WTC11 (cell line): ENCODE measurements around the gene ZMYND11. TPM values are rescaled to one million over a fixed set of nuclear protein-coding genes. Genes with fewer than 3 reads are reported as not detected.
"Not testable (repeated sequence)": the region's sequence is repeated elsewhere in the genome, so short reads cannot be mapped to it uniquely, and the experiment has no call there.

ENCODE experiments used
- ATAC-seq: fragments of 200-7000 bp; cut with Tn5 transposase; 2 replicates; pipeline ENCODE4 v1.10.0; 2021; ENCODE audit warnings: mild to moderate bottlenecking, moderate library complexity
- CTCF ChIA-PET: fragments of 300-600 bp; sonication (Branson Sonifier 250); formaldehyde crosslinking; loops from one replicate; lab custom pipeline; 2021; ENCODE audit warnings: antibody characterized with exemption; lab: Charles Lee
- POLR2A ChIA-PET: fragments of 350-600 bp; sonication (Branson Sonifier 250); formaldehyde crosslinking; loops from one replicate; lab custom pipeline; 2021; ENCODE audit warnings: antibody characterized with exemption; lab: Charles Lee
- DNase-seq: peaks from one replicate; pipeline ENCODE4 v3.0.0; 2021; ENCODE audit warnings: low spot score
- H3K27ac Mint-ChIP-seq: 2 replicates; pipeline ENCODE4 v1.8.0; 2021; ENCODE audit warnings: mixed read lengths
- H3K27me3 Mint-ChIP-seq: 2 replicates; pipeline ENCODE4 v1.8.0; 2021; ENCODE audit warnings: low read depth, mild to moderate bottlenecking, moderate library complexity, mixed read lengths
- H3K36me3 Mint-ChIP-seq: 2 replicates; pipeline ENCODE4 v1.8.0; 2021; ENCODE audit warnings: mixed read lengths
- H3K4me1 Mint-ChIP-seq: 2 replicates; pipeline ENCODE4 v1.8.0; 2022; ENCODE audit warnings: mixed read lengths
- H3K4me3 Mint-ChIP-seq: 2 replicates; pipeline ENCODE4 v1.8.0; 2021; ENCODE audit warnings: mild to moderate bottlenecking, moderate library complexity, mixed read lengths
- H3K9me3 Mint-ChIP-seq: 2 replicates; pipeline ENCODE4 v1.8.0; 2021; ENCODE audit warnings: mixed read lengths
- ELF4 ChIP-seq: sonication (generic); formaldehyde crosslinking; IDR thresholded peaks from 2 replicates; pipeline ENCODE4 v1.8.1; 2022; ENCODE audit warnings: low read depth, mild to moderate bottlenecking, moderate library complexity, missing genetic modification reagents
- GRHL2 ChIP-seq: fragments of 250-450 bp; sonication (Bioruptor Pico); IDR thresholded peaks from 2 replicates; pipeline ENCODE4 v1.8.0; 2022; ENCODE audit warnings: mild to moderate bottlenecking, moderate library complexity; ENCODE audit not compliant: insufficient replicate concordance, severe bottlenecking
- GTF2I ChIP-seq: fragments of 250-450 bp; sonication (Bioruptor Pico); conservative IDR thresholded peaks from 2 replicates; pipeline ENCODE4 v1.4.0; 2021; ENCODE audit warnings: mild to moderate bottlenecking
- NR1H2 ChIP-seq: sonication (generic); formaldehyde crosslinking; IDR thresholded peaks from 2 replicates; pipeline ENCODE4 v1.9.0; 2021; ENCODE audit warnings: mild to moderate bottlenecking, moderate library complexity, missing genetic modification reagents
- OVOL2 ChIP-seq: fragments of 250-450 bp; sonication (Bioruptor Pico); IDR thresholded peaks from 2 replicates; pipeline ENCODE4 v1.9.0; 2021; ENCODE audit warnings: mild to moderate bottlenecking, borderline replicate concordance
- TEAD4 ChIP-seq: sonication (generic); formaldehyde crosslinking; IDR thresholded peaks from 2 replicates; pipeline ENCODE4 v1.8.0; 2022; ENCODE audit warnings: mild to moderate bottlenecking, missing genetic modification reagents
- total RNA-seq: library from RNA; stranded (reverse); gene quantifications from 3 replicates; pipeline ENCODE4 v1.2.3, GENCODE V29; 2021
- TF ChIP-seq, protein P1 (sequence below): fragments of 250-450 bp; sonication (Bioruptor Pico); IDR thresholded peaks from 2 replicates; pipeline ENCODE4 v1.9.0; 2021; ENCODE audit warnings: moderate library complexity, mild to moderate bottlenecking, inconsistent platforms, borderline replicate concordance
- TF ChIP-seq, protein P2 (sequence below): sonication (generic); formaldehyde crosslinking; IDR thresholded peaks from 2 replicates; pipeline ENCODE4 v1.8.1; 2023; ENCODE audit warnings: mild to moderate bottlenecking, moderate library complexity, missing genetic modification reagents
- TF ChIP-seq, protein P3 (sequence below): fragments of 250-450 bp; sonication (Bioruptor Pico); conservative IDR thresholded peaks from 2 replicates; pipeline ENCODE4 v1.9.0; 2021; ENCODE audit warnings: mild to moderate bottlenecking
- TF ChIP-seq, protein P4 (sequence below): sonication (generic); formaldehyde crosslinking; IDR thresholded peaks from 2 replicates; pipeline ENCODE4 v1.8.1; 2022; ENCODE audit warnings: mild to moderate bottlenecking, moderate library complexity, missing genetic modification reagents

The ZMYND11 gene
- total RNA-seq, 1 experiment from 2014 or later: 22.3 TPM

DNA sequence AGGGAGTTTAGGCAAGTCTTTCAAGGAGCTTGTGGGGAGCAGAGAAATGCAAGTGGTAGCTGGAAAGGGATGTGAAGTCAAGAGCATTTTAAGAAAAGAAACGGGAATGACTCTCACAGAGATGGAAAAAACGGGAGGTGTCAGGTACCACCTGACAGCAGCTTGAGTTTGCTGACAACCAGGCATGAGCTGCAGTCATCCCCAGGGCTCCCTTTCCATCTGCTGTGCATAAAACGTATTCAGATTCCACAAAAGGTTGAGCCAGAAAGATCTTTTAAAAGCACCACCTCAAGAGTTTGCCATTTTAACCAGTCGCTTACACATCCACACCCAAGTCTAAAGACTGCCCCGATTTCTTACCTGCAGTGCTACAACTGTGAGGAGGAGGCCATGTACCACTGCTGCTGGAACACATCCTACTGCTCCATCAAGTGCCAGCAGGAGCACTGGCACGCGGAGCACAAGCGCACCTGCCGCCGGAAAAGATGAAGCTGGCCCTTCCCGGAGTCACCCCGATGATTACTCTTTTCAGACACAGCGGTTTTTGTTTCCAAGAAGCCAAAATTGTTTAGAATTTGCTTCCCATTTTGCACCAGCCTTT lies 116.8 kb downstream of the ZMYND11 start (continued):
- TF ChIP-seq, protein P1, sequence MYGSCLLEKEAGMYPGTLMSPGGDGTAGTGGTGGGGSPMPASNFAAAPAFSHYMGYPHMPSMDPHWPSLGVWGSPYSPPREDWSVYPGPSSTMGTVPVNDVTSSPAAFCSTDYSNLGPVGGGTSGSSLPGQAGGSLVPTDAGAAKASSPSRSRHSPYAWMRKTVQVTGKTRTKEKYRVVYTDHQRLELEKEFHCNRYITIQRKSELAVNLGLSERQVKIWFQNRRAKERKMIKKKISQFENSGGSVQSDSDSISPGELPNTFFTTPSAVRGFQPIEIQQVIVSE: no peak
- TF ChIP-seq ELF4 (CRISPR knock-in tag): no peak

DNA sequence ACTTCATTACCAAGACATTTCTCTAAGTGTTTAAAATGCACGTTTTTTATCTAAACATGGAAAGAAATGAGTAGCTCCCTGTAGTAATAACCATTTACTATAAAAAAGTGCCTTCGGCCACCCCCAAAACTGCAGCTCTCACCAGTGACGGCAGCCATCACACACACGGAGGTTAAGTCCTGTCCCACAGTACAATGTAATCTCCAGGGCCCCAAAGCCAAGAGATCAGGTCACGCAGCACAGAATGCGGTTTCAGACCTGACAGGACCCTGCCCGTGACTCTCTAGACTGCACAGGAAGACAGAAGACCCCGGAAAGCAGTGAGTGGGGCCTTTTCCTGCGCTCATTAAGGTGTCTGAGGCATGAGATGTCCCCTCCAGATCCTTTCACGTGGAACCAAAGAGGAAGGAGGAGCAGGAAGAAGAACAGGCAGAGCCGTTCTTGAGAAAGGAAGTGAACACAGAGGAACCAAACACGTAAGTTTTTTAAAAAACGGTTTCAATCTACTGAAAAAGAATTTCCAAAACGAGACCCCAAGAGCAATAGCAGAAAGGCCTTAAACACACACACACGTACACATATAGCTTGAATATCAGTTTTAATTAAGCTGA lies 125.7 kb downstream of the ZMYND11 start:
- no peak for TF ChIP-seq GRHL2
- TF ChIP-seq, protein P2, sequence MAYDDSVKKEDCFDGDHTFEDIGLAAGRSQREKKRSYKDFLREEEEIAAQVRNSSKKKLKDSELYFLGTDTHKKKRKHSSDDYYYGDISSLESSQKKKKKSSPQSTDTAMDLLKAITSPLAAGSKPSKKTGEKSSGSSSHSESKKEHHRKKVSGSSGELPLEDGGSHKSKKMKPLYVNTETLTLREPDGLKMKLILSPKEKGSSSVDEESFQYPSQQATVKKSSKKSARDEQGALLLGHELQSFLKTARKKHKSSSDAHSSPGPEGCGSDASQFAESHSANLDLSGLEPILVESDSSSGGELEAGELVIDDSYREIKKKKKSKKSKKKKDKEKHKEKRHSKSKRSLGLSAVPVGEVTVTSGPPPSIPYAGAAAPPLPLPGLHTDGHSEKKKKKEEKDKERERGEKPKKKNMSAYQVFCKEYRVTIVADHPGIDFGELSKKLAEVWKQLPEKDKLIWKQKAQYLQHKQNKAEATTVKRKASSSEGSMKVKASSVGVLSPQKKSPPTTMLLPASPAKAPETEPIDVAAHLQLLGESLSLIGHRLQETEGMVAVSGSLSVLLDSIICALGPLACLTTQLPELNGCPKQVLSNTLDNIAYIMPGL: no peak
- TF ChIP-seq, protein P3, sequence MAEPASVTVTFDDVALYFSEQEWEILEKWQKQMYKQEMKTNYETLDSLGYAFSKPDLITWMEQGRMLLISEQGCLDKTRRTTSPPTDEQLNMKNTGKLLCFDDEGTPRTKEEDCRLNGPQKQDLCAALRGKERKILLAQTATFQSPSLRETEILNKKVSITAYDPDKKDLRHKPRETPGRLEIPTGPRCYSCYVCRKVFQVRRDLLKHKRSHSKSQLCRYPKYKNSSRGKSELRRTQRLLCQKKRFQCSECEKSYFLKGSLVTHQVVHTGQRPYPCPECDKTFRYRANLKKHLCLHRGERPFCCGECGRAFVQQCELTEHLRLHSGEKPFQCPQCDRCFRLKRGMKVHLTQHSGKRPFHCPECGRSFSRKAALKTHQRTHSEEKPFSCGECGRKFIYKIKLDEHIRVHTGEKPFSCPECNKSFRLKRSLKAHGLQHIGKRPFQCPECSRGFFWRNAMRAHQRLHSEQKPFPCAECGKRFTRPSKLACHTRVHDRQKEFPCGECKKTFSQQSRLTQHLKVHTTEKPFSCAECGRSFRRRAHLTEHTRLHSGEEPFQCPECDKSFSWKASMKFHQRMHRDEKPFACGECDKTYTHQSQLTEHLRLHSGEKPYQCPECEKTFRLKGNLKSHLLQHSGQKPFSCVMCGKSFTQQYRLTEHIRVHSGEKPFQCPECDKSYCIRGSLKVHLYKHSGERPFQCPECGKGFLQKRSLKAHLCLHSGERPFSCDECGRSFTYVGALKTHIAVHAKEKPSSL (CRISPR knock-in tag): no peak
- no peak for TF ChIP-seq OVOL2 (CRISPR knock-in tag)
- no peak for TF ChIP-seq GTF2I
- no peak for TF ChIP-seq TEAD4 (CRISPR knock-in tag)
- TF ChIP-seq NR1H2 (CRISPR knock-in tag): no peak
- TF ChIP-seq, protein P4, sequence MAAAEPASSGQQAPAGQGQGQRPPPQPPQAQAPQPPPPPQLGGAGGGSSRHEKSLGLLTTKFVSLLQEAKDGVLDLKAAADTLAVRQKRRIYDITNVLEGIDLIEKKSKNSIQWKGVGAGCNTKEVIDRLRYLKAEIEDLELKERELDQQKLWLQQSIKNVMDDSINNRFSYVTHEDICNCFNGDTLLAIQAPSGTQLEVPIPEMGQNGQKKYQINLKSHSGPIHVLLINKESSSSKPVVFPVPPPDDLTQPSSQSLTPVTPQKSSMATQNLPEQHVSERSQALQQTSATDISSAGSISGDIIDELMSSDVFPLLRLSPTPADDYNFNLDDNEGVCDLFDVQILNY: no peak
- Mint-ChIP-seq H3K36me3 (no peaks in the 10 kb centered on the region), H3K27me3 (no peaks in the 10 kb centered on the region), H3K27ac (no peak overlapping the region), H3K9me3 (no peaks in the 10 kb centered on the region), H3K4me3 (no peak overlapping the region), H3K4me1 (no peaks in the 10 kb centered on the region)
- POLR2A ChIA-PET: no interaction called here
- CTCF ChIA-PET: interaction anchor here (0.6 kb wide), 1 partner anchor 32 kb away, joined by 3 read pairs; no protein-coding TSS in a partner anchor
- no peak for ATAC-seq
- DNase-seq: no peak

DNA sequence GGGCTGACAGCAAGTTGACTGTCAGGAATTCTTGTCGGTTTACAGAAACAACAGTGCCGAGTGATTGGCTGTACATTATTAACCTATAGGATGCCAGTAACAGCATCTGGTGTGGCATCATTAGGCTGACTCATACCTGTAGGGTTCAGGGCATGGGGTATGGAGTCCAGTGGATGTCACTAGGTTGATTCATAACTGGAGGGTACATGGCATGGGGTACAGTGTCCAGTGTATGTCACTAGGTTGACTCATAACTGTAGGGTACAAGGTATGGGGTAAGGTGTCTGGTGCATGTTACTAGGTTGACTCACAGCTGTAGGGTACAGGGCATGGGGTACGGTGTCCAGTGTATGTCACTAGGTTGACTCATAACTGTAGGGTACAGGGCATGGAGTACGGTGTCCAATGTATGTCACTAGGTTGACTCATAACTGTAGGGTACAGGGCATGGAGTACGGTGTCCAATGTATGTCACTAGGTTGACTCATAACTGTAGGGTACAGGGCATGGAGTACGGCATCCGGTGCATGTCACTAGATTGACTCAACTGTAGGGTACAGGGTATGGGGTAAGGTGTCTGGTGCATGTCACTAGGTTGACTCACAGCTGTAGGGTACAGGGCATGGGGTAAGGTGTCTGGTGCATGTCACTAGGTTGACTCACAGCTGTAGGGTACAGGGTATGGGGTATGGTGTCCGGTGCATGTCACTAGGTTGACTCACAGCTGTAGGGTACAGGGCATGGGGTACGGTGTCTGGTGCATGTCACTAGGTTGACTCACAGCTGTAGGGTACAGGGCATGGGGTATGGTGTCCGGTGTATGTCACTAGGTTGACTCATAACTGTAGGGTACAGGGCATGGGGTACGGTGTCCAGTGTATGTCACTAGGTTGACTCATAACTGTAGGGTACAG lies 129.2 kb downstream of the ZMYND11 start:
- DNase-seq, POLR2A ChIA-PET, H3K36me3 Mint-ChIP-seq, CTCF ChIA-PET, H3K9me3 Mint-ChIP-seq, ATAC-seq, H3K4me3 Mint-ChIP-seq, H3K27me3 Mint-ChIP-seq, H3K27ac Mint-ChIP-seq: not testable (repeated sequence)
- peaks cover 14% of the 10 kb centered on the region for H3K4me1 Mint-ChIP-seq

DNA sequence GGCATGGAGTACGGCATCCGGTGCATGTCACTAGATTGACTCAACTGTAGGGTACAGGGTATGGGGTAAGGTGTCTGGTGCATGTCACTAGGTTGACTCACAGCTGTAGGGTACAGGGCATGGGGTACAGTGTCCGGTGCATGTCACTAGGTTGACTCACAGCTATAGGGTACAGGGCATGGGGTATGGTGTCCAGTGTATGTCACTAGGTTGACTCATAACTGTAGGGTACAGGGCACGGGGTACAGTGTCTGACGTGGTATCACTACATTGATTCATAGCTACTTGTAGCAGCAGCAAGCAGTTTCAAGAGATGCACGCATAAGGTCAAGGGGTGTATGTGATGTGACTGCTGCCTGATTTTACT lies 129.8 kb downstream of the ZMYND11 start:
- peaks cover 20% of the 10 kb centered on the region for H3K4me1 Mint-ChIP-seq
- H3K27me3 Mint-ChIP-seq, H3K4me3 Mint-ChIP-seq, CTCF ChIA-PET, H3K36me3 Mint-ChIP-seq, DNase-seq, POLR2A ChIA-PET, H3K27ac Mint-ChIP-seq, H3K9me3 Mint-ChIP-seq, ATAC-seq: not testable (repeated sequence)

DNA sequence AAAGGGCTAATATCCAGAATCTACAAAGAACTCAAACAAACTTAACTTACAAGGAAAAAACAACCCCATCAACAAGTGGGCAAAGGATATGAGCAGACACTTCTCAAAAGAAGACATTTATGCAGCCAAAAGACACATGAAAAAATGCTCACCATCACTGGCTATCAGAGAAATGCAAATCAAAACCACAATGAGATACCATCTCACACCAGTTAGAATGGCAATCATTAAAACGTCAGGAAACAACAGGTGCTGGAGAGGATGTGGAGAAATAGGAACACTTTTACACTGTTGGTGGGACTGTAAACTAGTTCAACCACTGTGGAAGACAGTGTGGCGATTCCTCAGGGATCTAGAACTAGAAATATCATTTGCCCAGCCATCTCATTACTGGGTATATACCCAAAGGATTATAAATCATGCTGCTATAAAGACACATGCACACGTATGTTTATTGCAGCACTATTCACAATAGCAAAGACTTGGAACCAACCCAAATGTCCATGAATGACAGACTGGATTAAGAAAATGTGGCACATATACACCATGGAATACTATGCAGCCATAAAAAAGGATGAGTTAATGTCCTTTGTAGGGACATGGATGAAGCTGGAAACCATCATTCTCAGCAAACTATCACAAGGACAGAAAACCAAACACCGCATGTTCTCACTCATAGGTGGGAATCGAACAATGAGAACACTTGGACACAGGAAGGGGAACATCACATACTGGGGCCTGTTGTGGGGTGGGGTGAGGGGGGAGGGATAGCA lies 130.7 kb downstream of the ZMYND11 start:
- POLR2A ChIA-PET, H3K9me3 Mint-ChIP-seq, H3K27me3 Mint-ChIP-seq, H3K4me3 Mint-ChIP-seq, H3K36me3 Mint-ChIP-seq, CTCF ChIA-PET, ATAC-seq, H3K27ac Mint-ChIP-seq, DNase-seq: not testable (repeated sequence)
- peaks cover 22% of the 10 kb centered on the region for H3K4me1 Mint-ChIP-seq
